Stimulated activated naive B cell treated with anti-CD40 and anti-IgM and Interleukin-4, amounts not matched to agents 10 μg/mL and 1 μg/mL and 100 μg/mL, for 72 hours (primary cell): ENCODE results near the gene MVB12B.

Source experiments
- ATAC-seq, 2 donors: fragments of 150-1000 bp; cut with Tn5 transposase; replicated peaks; 2 replicates each; pipeline ENCODE4 v1.10.0; 2021; ENCODE audit warnings: moderate library complexity in 1 of 2
- DNase-seq: peaks from one replicate; pipeline ENCODE4 v3.0.0; 2021
- H3K27ac Mint-ChIP-seq: one replicate; pipeline ENCODE4 v1.8.0; 2022; ENCODE audit warnings: mild to moderate bottlenecking, mixed read lengths
- H3K27me3 Mint-ChIP-seq, 2 donors: one replicate each; pipeline ENCODE4 v1.8.0; 2022; ENCODE audit warnings: mixed read lengths in 2 of 2
- H3K36me3 Mint-ChIP-seq, 2 donors: one replicate each; pipeline ENCODE4 v1.8.0; 2022; ENCODE audit warnings: mixed read lengths in 2 of 2, mild to moderate bottlenecking in 1 of 2
- H3K4me1 Mint-ChIP-seq, 2 donors: one replicate each; pipeline ENCODE4 v1.8.0; 2022; ENCODE audit warnings: mixed read lengths in 2 of 2, mild to moderate bottlenecking in 1 of 2
- H3K4me3 Mint-ChIP-seq, 2 donors: one replicate each; pipeline ENCODE4 v1.8.0; 2022; ENCODE audit warnings: mild to moderate bottlenecking in 2 of 2, mixed read lengths in 2 of 2, moderate library complexity in 1 of 2
- H3K9me3 Mint-ChIP-seq, 2 donors: one replicate each; pipeline ENCODE4 v1.8.0; 2022; ENCODE audit warnings: mixed read lengths in 2 of 2, mild to moderate bottlenecking in 1 of 2

Gene MVB12B

DNA sequence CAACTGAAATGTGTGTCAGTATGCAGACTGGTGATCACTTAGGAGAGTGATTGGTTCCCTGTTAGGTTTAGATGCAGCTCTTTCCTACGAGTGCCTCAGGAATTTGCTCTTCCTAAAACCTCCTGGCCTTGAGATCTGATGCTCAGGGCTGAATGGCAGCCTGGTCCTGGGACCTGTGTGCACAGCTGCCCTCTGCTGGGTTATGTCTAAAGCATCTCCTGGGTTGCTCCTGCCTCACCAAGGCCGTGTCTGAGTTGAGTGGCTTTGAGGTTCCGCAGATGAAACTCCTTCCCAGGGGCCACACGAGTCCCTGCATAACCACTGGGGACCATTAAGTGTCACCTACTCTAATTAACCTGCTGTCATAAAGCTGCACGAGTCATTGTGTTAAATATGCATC is 59.5 kb downstream of the MVB12B start:
- peaks cover 9 to 11% of the 10 kb centered on the region in 2 donors for H3K4me1 Mint-ChIP-seq

DNA sequence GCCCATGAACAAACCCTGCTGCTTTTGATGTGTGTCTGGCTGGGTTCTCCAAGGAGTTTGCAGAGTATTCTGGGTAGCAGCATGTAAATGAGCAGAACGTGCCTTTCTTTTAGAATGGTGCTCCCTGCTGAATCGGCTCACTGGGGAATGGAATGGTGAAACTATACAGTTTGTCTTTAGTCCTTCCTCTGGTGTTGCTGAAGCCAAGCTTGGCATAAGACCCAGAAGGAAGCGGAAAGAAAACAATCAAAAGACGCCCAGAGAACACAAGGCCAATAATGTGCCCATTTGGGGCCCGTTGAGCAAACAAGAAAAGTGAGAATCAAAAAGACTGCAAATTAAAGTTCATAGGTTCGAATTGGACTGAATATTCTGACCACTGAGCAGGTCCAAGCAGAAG is 60.1 kb downstream of the MVB12B start:
- Mint-ChIP-seq H3K4me3 (no peak overlapping the region), H3K27ac (no peak overlapping the region), H3K36me3 (peaks cover 3 to 19% of the 10 kb centered on the region in 2 donors), H3K27me3 (no peaks in the 10 kb centered on the region), H3K4me1 (peaks cover 9 to 11% of the 10 kb centered on the region in 2 donors), H3K9me3 (no peaks in the 10 kb centered on the region)
- ATAC-seq (no peak), DNase-seq (no peak)

More for the DNA sequence above, 59.5 kb downstream of the MVB12B start:
- ATAC-seq (peak; percentile 45 to 48), DNase-seq (no peak)
- Mint-ChIP-seq H3K36me3 (peaks cover 3 to 15% of the 10 kb centered on the region in 2 donors), H3K9me3 (no peaks in the 10 kb centered on the region), H3K27me3 (no peaks in the 10 kb centered on the region), H3K27ac (no peak overlapping the region), H3K4me3 (no peak overlapping the region)

DNA sequence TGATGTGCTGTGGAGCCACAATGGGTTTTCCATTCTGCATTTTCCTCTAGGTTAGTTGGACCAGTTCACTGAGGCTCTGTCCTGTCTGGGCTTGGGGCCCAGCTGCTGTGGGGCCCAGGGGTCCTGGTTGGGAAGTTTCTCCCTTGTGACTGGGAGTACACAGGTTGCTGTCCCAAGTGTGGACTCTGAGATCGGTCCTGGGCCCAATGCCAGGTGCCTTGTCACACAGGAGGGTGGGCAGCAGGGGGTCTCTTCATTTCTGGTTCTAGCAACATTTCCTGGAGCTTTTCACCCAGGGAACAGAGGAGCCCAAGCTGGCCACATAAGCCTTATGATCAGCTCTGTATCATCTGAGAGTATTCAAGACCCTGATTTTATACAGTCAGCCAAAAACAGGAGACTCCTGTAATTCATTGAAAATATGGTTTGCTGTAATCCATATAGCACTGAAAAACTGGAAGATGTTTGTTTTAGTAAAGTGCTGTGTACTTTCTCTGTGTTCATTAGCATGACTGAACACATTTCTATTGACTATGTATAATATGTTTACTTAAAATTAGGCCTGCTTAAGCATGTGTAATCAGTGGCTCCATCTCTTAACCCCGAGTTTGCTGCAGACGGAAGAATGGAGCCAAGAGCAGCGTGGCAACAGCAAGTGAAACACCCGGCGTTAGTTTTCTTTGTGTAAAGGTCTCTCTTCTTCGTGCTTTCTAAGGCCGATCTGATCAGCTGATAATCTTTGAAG is 62.5 kb downstream of the MVB12B start:
- Mint-ChIP-seq H3K4me3 (no peak overlapping the region), H3K27me3 (no peaks in the 10 kb centered on the region), H3K36me3 (peaks cover 5 to 24% of the 10 kb centered on the region in 2 donors), H3K9me3 (no peaks in the 10 kb centered on the region), H3K4me1 (peaks cover 9 to 11% of the 10 kb centered on the region in 2 donors), H3K27ac (no peak overlapping the region)
- ATAC-seq (no peak), DNase-seq (no peak)

DNA sequence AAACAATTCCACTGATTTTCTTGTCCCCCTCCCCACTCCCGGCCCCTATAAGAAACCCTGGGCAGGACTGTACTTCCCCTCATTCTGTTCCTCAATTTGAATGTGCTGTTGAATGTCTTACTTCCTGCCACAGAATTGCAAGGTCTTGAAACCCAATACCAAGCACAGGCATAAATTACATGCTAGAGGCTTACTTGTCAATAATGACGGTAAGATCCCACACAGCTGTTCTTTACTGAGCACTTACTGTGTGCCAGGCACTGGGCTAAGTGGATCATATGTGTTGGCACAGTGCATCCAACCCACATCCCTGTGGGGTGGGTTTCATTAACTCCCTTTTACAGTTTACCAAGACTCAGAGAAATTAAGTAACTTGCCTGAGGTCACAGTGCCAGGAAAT is 63.4 kb downstream of the MVB12B start:
- DNase-seq (no peak), ATAC-seq (peak; percentile 91 to 92)
- Mint-ChIP-seq H3K9me3 (no peaks in the 10 kb centered on the region), H3K27me3 (no peaks in the 10 kb centered on the region), H3K4me1 (peaks cover 11 to 14% of the 10 kb centered on the region in 2 donors), H3K36me3 (peaks cover 5 to 27% of the 10 kb centered on the region in 2 donors), H3K27ac (peak overlapping the region; percentile 11), H3K4me3 (no peak overlapping the region)

DNA sequence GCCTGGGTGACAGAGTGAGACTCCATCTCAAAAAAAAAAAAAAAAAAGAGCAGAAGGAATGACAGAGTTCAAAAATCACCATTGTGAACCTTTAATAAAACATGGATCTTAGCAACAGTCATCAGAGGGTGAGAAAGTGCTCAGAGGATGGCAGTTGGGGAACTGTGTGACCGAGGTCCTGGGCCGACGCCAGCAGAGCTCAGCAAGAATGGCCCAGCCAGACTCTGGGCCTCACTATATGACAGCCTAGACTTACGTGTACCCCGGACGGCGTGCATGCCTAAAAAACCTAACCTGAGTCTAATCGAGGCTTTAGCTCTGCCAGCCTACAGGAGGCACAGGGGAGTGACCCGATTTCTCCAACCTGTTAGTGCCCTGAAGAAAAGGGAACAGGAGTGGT is 64.3 kb downstream of the MVB12B start:
- H3K27me3 Mint-ChIP-seq = no peaks in the 10 kb centered on the region
- H3K36me3 Mint-ChIP-seq = peaks cover 5 to 30% of the 10 kb centered on the region in 2 donors
- peak overlapping the region in 1 of 2 donors; percentile 9 for H3K4me3 Mint-ChIP-seq
- H3K27ac Mint-ChIP-seq = no peak overlapping the region
- H3K9me3 Mint-ChIP-seq = no peaks in the 10 kb centered on the region
- peaks cover 13 to 23% of the 10 kb centered on the region in 2 donors for H3K4me1 Mint-ChIP-seq
- no peak for DNase-seq
- no peak for ATAC-seq

DNA sequence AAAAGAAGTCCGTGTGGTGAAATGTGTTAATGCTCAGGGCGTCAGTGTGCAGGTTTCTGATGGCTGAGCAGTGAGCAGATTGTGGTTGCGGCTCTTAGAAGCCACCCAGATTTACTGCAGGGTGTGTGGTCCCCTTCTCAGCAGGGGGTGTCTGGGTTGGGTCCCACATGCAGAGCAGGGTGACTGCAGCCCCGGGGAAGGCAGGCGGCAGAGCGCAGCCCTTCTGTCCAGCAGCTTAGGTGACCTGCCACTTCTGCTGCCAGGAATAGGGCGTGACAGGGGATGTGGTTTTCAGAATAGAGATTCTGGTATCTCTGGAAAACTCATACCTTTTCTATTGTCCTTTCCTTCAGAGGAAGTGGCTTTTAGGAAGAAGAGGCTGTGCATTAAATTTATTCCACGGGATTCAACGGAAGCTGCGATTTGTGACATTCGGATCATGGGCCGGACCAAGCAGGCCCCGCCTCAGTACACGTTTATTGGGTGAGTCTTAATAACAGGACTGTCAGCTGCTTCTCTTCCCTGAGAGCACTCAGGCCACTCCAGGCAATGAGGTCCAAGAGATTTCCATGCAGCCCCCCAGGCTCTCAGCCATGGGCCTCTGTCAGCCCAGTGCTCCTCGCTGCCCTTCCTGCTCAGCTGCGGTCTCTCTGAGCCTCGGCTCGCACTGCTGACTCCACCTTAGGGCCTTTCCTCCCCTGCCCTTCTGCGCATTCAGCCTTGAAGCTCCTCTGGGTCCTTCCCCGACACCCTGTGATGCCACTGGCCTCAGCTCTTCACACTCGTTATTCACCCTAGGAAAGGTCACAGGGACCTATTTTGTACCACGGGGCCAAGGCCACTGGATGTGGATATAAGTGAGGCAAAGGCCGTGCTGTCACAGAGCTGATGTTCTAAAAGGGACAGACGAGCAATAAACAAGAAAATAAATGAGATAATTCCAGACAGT is 65.4 kb downstream of the MVB12B start:
- ATAC-seq = no peak
- Mint-ChIP-seq H3K27ac (no peak overlapping the region), H3K9me3 (no peaks in the 10 kb centered on the region), H3K4me3 (no peak overlapping the region), H3K27me3 (no peaks in the 10 kb centered on the region), H3K4me1 (peaks cover 22 to 33% of the 10 kb centered on the region in 2 donors), H3K36me3 (peaks cover 5 to 25% of the 10 kb centered on the region in 2 donors)
- DNase-seq = no peak

DNA sequence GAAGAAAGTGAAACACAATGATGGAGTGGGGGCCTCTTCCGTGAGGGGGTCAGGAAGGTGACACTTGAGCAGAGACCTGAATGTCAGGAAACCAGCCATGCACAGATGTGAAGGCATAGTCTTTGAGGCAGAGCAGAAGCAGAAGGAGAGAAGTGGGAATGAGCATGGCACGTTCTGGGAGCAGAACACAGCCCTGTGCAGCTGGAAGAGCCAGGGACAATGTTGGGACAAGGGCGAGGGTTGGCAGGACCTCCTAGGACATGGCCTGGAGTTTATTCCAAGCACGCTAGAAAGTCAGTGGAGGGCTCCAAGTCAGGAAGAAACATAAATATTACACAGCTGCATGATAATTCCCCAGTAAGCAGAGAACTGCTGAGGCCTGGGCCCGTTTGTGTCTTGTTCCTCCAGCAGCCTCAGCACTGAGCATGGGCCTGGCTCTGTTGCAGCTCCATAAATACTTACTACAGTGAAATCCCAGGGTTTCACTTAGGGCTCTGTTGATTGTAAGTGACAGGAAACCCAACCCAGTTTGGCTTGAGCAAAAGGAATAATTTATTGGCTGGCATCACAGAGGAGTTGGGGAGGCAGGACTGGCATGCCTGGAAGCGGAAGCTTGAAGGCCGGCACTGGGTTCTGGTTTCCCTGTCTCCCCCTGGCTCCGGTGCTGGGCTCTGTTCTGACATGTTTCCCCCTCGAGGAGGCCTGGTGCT is 66.2 kb downstream of the MVB12B start:
- H3K36me3 Mint-ChIP-seq = peaks cover 5 to 25% of the 10 kb centered on the region in 2 donors
- H3K27me3 Mint-ChIP-seq = no peaks in the 10 kb centered on the region
- DNase-seq = no peak
- ATAC-seq = no peak
- H3K4me1 Mint-ChIP-seq = peaks cover 25 to 40% of the 10 kb centered on the region in 2 donors
- no peak overlapping the region for H3K4me3 Mint-ChIP-seq
- H3K9me3 Mint-ChIP-seq = no peaks in the 10 kb centered on the region
- no peak overlapping the region for H3K27ac Mint-ChIP-seq

DNA sequence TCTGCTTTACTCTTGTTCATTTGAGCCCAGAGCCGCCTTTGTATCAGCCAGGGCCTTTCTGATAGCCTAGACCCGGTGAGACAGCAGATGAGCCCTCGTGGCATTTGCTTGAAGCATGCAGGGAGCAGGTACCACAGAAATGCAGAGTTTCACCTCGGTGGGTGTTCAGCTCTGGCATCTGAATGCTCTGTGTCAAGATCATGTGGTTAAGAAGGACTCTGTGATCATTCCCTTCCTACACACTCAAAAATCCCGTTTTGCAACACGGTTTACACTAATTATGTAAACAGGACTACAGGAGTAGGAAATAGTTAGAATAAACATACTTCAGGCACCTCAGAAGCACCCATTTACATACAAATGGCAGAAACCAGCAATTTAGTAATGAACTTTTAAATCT is 67.2 kb downstream of the MVB12B start:
- DNase-seq = no peak
- Mint-ChIP-seq H3K9me3 (no peaks in the 10 kb centered on the region), H3K4me1 (peaks cover 27 to 49% of the 10 kb centered on the region in 2 donors), H3K27ac (no peak overlapping the region), H3K4me3 (no peak overlapping the region), H3K27me3 (no peaks in the 10 kb centered on the region), H3K36me3 (peaks cover 2 to 25% of the 10 kb centered on the region in 2 donors)
- no peak for ATAC-seq

DNA sequence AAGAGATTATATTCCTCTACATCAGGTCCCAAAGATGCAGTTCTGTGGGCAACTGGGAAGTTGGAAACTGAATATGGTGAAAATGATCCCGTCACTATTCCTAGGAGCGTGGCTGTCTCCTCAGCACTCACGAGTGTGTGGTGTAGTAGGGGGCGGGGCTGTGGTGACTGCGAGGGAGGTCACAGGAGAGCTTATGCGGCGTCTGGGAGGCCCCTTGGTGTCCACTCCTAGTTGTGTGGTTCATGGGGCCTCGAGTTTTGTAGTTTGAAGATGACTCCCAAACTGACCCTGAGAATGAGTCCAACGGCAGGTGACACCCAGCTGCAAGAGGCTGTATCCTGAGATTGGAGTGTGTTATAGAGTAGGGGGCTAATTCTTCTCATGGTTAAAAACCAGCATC is 68.2 kb downstream of the MVB12B start:
- H3K36me3 Mint-ChIP-seq = peaks cover 2 to 22% of the 10 kb centered on the region in 2 donors
- no peak for DNase-seq
- ATAC-seq = no peak
- no peak overlapping the region for H3K27ac Mint-ChIP-seq
- no peaks in the 10 kb centered on the region for H3K9me3 Mint-ChIP-seq
- H3K4me3 Mint-ChIP-seq = no peak overlapping the region
- peaks cover 0 to 5% of the 10 kb centered on the region in 2 donors for H3K27me3 Mint-ChIP-seq
- peaks cover 26 to 44% of the 10 kb centered on the region in 2 donors for H3K4me1 Mint-ChIP-seq

DNA sequence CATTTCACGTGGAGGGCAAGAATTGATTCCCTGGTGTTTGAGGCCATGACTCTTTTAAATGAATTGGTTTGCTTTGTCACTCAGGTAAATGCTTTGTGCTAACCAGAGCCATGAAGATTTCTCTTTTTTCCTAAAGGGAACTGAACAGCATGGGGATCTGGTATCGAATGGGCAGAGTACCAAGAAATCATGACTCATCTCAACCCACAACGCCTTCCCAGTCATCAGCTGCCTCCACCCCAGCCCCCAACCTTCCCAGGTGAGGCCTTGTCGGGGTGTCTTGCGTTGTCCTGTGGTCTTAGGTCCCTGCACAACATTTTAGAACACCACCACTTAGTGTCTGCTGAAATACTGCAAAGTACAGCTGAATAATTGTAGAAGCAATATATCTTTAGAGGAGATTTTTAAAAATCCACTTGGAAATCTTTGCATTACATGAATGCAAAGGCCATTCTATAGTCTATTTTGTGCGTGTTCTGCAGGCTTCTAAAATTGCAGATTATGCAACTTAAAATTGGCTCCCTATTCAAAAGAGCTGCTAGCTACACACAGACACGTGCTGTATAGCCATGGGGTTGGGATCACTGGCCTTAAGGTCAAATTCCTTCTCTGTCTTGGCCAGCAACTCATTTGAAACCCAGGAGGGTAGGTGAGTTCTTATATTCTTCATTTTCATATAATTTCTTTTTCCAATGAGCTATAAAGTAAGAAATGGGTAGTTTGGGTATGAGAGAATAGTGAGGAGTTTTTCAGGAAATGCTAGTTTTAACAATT is 69.0 kb downstream of the MVB12B start:
- Mint-ChIP-seq H3K9me3 (no peaks in the 10 kb centered on the region), H3K27ac (no peak overlapping the region), H3K27me3 (peaks cover 0 to 5% of the 10 kb centered on the region in 2 donors), H3K4me1 (peaks cover 22 to 38% of the 10 kb centered on the region in 2 donors), H3K36me3 (peaks cover 2 to 18% of the 10 kb centered on the region in 2 donors), H3K4me3 (no peak overlapping the region)
- ATAC-seq = no peak
- no peak for DNase-seq

DNA sequence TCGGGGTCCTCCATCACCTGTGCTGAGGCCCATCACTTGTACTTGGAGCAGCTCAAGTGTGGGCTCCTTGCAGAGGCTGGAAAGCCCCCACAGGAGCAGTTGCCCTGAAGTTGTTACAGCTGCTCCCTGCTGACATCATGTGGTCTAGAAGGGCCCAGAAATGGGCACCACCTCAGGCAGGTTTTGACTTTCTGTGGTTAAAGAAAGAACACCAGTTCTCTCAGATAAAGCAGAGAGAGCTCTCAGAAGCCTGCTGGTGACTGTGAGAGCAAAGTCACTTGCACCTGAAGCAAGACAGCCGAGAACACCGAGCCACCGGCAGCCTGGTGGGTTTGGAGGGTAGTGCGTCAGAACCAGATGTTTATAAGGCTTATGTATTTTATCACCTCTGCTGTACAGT is 70.4 kb downstream of the MVB12B start:
- Mint-ChIP-seq H3K4me1 (peaks cover 22 to 38% of the 10 kb centered on the region in 2 donors), H3K27ac (peak overlapping the region; percentile 77), H3K27me3 (peaks cover 5 to 9% of the 10 kb centered on the region in 2 donors), H3K4me3 (peak overlapping the region; percentile 55 to 58), H3K9me3 (no peaks in the 10 kb centered on the region), H3K36me3 (peaks cover 2 to 16% of the 10 kb centered on the region in 2 donors)
- peak; percentile 81 for DNase-seq
- ATAC-seq = peak; percentile 96

DNA sequence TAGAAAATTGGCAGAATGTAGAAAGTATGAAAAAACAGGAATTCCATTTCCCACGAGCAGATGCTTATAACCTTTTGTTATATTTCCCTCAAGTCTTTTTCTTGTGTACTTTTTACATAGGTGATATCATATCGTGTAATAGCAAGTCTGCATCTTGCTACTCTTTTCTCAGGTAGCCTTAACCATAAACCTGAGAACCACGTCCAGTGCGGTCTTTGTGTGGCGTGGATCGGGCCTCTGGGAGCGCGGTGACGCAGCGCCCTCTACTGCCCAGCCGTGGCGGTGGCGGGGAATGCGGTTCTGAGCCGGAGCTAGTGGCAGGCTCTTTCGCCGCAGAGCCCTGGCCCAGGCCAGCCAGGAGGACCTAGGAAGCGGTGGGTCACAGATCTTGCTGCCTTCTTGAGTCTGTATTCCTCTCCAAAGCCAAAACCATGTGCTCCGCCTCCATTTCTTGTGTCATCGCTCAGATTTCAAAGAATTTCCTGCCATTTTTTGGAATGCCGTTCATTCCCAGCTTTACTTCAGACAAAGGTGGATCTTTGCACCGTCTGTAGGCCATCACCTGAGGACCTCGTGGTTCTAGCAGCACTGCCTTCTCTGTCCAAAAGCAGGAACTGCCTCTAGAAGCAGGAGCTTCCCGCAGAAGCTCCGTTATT is 71.9 kb downstream of the MVB12B start:
- Mint-ChIP-seq H3K27ac (peak overlapping the region; percentile 31), H3K4me1 (peaks cover 26 to 46% of the 10 kb centered on the region in 2 donors), H3K9me3 (no peaks in the 10 kb centered on the region), H3K27me3 (peaks cover 5 to 9% of the 10 kb centered on the region in 2 donors), H3K36me3 (peaks cover 0 to 13% of the 10 kb centered on the region in 2 donors), H3K4me3 (no peak overlapping the region)
- peak; percentile 33 to 60 for ATAC-seq
- peak; percentile 64 for DNase-seq

DNA sequence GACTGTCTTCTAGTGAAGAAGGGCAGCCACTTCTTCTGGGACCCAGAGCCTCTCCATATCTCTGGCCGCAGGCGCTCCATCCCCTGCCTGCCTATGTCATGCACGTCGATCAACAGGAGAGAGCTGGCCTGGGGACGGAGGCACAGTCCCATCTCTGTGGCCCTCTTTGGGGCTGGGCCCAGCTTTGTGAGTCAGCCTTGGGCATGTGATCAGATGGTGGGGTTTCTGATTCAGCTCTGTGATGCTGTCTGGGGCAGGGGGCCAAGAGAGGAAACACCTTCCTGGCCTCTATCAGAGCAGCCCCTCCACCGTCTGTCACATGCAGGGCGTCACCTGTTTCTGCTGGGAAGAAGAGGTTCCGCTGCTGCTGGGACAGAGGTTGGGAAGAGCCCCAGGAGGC is 72.6 kb downstream of the MVB12B start:
- Mint-ChIP-seq H3K9me3 (no peaks in the 10 kb centered on the region), H3K27me3 (peaks cover 5 to 9% of the 10 kb centered on the region in 2 donors), H3K36me3 (peaks cover 0 to 13% of the 10 kb centered on the region in 2 donors), H3K4me3 (no peak overlapping the region), H3K4me1 (peaks cover 26 to 47% of the 10 kb centered on the region in 2 donors), H3K27ac (no peak overlapping the region)
- DNase-seq (no peak), ATAC-seq (no peak)
